CD4-positive, alpha-beta T cell treated with Interleukin-15 for 4 hours (primary cell): ENCODE data around the gene ANGPT4.

Source experiments
- DNase-seq: peaks from one replicate; pipeline ENCODE4 v3.0.0-alpha.2; 2020; ENCODE audit warnings: low spot score

The ANGPT4 gene

GRCh38 chr20:916125-916799 is at the start of gene ANGPT4:
Gene ANGPT4, minus strand, starts transcription at chr20:916334. Its CDS starts 120 bp downstream, at chr20:916214.
- no peak for DNase-seq

GRCh38 chr20:963795-964194 is 47.7 kb upstream of the ANGPT4 start:
- DNase-seq = no peak

- no peak for DNase-seq
Observed at GRCh38 chr20:962683-963082, 46.5 kb upstream of the ANGPT4 start.

- DNase-seq = no peak
Observed at GRCh38 chr20:962223-962622, 46.1 kb upstream of the ANGPT4 start.

- no peak for DNase-seq
Observed at GRCh38 chr20:961768-962167, 45.6 kb upstream of the ANGPT4 start.

GRCh38 chr20:959996-960615 is 44.0 kb upstream of the ANGPT4 start:
- no peak for DNase-seq

GRCh38 chr20:958936-959815 is 43.0 kb upstream of the ANGPT4 start:
- no peak for DNase-seq

- DNase-seq = no peak
Observed at GRCh38 chr20:957544-957943, 41.4 kb upstream of the ANGPT4 start.

- DNase-seq = peak; percentile 70
Observed at GRCh38 chr20:956330-956951, 40.3 kb upstream of the ANGPT4 start.

GRCh38 chr20:955656-956055 is 39.5 kb upstream of the ANGPT4 start:
- DNase-seq = no peak

GRCh38 chr20:955111-955510 is 39.0 kb upstream of the ANGPT4 start:
- no peak for DNase-seq

- no peak for DNase-seq
Observed at GRCh38 chr20:953742-954141, 37.6 kb upstream of the ANGPT4 start.

GRCh38 chr20:952196-952795 is 36.2 kb upstream of the ANGPT4 start:
- no peak for DNase-seq

- DNase-seq = no peak
Observed at GRCh38 chr20:951384-952169, 35.4 kb upstream of the ANGPT4 start.

- no peak for DNase-seq
Observed at GRCh38 chr20:949717-950116, 33.6 kb upstream of the ANGPT4 start.

GRCh38 chr20:946826-947225 is 30.7 kb upstream of the ANGPT4 start:
- DNase-seq = no peak

GRCh38 chr20:945841-946240 is 29.7 kb upstream of the ANGPT4 start:
- no peak for DNase-seq

- DNase-seq = no peak
Observed at GRCh38 chr20:944774-945410, 28.8 kb upstream of the ANGPT4 start.

GRCh38 chr20:944148-944547 is 28.0 kb upstream of the ANGPT4 start:
- DNase-seq = no peak

GRCh38 chr20:942611-943010 is 26.5 kb upstream of the ANGPT4 start:
- DNase-seq = no peak

GRCh38 chr20:940926-941325 is 24.8 kb upstream of the ANGPT4 start:
- DNase-seq = no peak
